GM12878 (cell line): ENCODE results near the gene GATAD2B. TPM values are rescaled to one million over a fixed set of nuclear protein-coding genes. Genes with fewer than 3 reads are reported as not detected.

Experiments used
- ATAC-seq: fragments of 200-7000 bp; cut with Tn5 transposase; 3 replicates; pipeline ENCODE4 v1.9.1; 2020; ENCODE audit warnings: mild to moderate bottlenecking, moderate library complexity
- BruUV-seq: library from RNA; stranded (reverse); fragments of 400-500 nt; replicated peaks from 2 replicates; lab custom pipeline; 2021; lab: Mats Ljungman, UMichigan
- CTCF ChIA-PET: fragments of 300-600 bp; sonication (Branson Sonifier 250); formaldehyde crosslinking; extraction: SDS; loops from one replicate; lab custom pipeline; 2021; ENCODE audit warnings: inconsistent platforms; lab: Yijun Ruan, JAX
- POLR2A ChIA-PET: fragments of 350-600 bp; formaldehyde crosslinking; extraction: SDS; loops from one replicate; lab custom pipeline; 2021; ENCODE audit warnings: inconsistent platforms; lab: Charles Lee
- RAD21 ChIA-PET: fragments of 300-600 bp; sonication (Branson Sonifier 250); formaldehyde crosslinking; loops from one replicate; lab custom pipeline; 2023; ENCODE audit warnings: antibody characterized with exemption; ENCODE audit not compliant: unreplicated experiment; lab: Charles Lee
- SMC1A ChIA-PET: fragments of 300-600 bp; sonication (Branson Sonifier 250); formaldehyde crosslinking; loops from one replicate; lab custom pipeline; 2023; ENCODE audit not compliant: unreplicated experiment, uncharacterized antibody; lab: Charles Lee
- DNase-seq: peaks from one replicate; pipeline ENCODE4 v3.0.0-alpha.2; 2011; ENCODE audit warnings: low read depth, low spot score
- FAIRE-seq: peaks from 3 replicates; lab custom pipeline; 2011; peaks lifted over from hg19 to GRCh38; lab: Jason Lieb, UNC
- H2AFZ ChIP-seq: 2 replicates; pipeline ENCODE4 v1.6.0; 2011; ENCODE audit warnings: low read depth, low read length, control low read depth; ENCODE audit not compliant: control insufficient read depth
- H3K27ac ChIP-seq: 2 replicates; pipeline ENCODE4 v1.5.1; 2011; ENCODE audit warnings: control low read depth; ENCODE audit not compliant: control insufficient read depth, insufficient read depth
- H3K27me3 ChIP-seq, 2 experiments: replicated peaks in 1 of 2; 2 replicates each; pipeline versions ENCODE4 v1.6.0 to v1.6.1; 2011; ENCODE audit warnings: low read length in 1 of 2; ENCODE audit not compliant: control insufficient read depth in 2 of 2, insufficient read depth in 2 of 2
- H3K36me3 ChIP-seq, 2 experiments: 2 replicates each; pipeline ENCODE4 v1.5.1; 2011; ENCODE audit warnings: low read length in 1 of 2; ENCODE audit not compliant: control insufficient read depth in 2 of 2, insufficient read depth in 2 of 2
- H3K4me1 ChIP-seq: 2 replicates; pipeline ENCODE4 v1.6.1; 2011; ENCODE audit warnings: mild to moderate bottlenecking, low read length, moderate library complexity, mixed read lengths; ENCODE audit not compliant: control insufficient read depth, insufficient read depth
- H3K4me2 ChIP-seq: 2 replicates; pipeline ENCODE4 v1.6.0; 2011; ENCODE audit warnings: control low read depth; ENCODE audit not compliant: control insufficient read depth, insufficient read depth
- H3K4me3 ChIP-seq: fragments of 200-600 bp; sonication (generic); 2 replicates; pipeline ENCODE4 v1.5.1; 2016
- H3K79me2 ChIP-seq: 2 replicates; pipeline ENCODE4 v1.6.0; 2011; ENCODE audit warnings: low read length; ENCODE audit not compliant: control insufficient read depth, insufficient read depth
- H3K9ac ChIP-seq: 2 replicates; pipeline ENCODE4 v1.8.0; 2011; ENCODE audit warnings: low read length, control low read depth, mixed read lengths; ENCODE audit not compliant: control insufficient read depth, insufficient read depth
- H3K9me3 ChIP-seq: replicated peaks from 3 replicates; pipeline ENCODE4 v1.5.1; 2011; ENCODE audit warnings: mild to moderate bottlenecking, low read length; ENCODE audit not compliant: control insufficient read depth, insufficient read depth
- H4K20me1 ChIP-seq: 2 replicates; pipeline ENCODE4 v1.6.0; 2011; ENCODE audit not compliant: control insufficient read depth, insufficient read depth
- CBX5 ChIP-seq: sonication (generic); IDR thresholded peaks from 2 replicates; pipeline ENCODE4 v1.6.1; 2016; ENCODE audit warnings: low read depth, moderate library complexity, mild to moderate bottlenecking, inconsistent platforms
- GABPA ChIP-seq: IDR thresholded peaks from 2 replicates; pipeline ENCODE4 v1.6.1; 2014; ENCODE audit warnings: antibody characterized with exemption, low read depth, mild to moderate bottlenecking, inconsistent platforms
- RBBP5 ChIP-seq: fragments of 200-600 bp; sonication (generic); conservative IDR thresholded peaks from 2 replicates; pipeline ENCODE4 v1.6.1; 2016
- YY1 ChIP-seq: IDR thresholded peaks from 2 replicates; pipeline ENCODE4 v1.6.1; 2011; ENCODE audit warnings: low read depth, mild to moderate bottlenecking, low read length
- ZNF24 ChIP-seq: fragments of 450-650 bp; IDR thresholded peaks from 2 replicates; pipeline ENCODE4 v1.6.1; 2017; ENCODE audit warnings: antibody characterized with exemption, mild to moderate bottlenecking
- WGBS: methylation state at CpG from one replicate; pipeline ENCODE4 v1.1.6; 2016; ENCODE audit warnings: low lambda C conversion rate; ENCODE audit not compliant: insufficient replicate concordance, insufficient coverage; ENCODE audit errors: missing lambda C conversion rate; 5-methylcytosine and 5-hydroxymethylcytosine counted together
- in situ Hi-C: fragments of 300-500 bp; cut with MboI; formaldehyde crosslinking; loops from 9 replicates; pipeline ENCODE4 v1.14.3; 2018; ENCODE audit warnings: mixed read lengths
- intact Hi-C: fragments of 100-400 bp; cut with micrococcal nuclease; formaldehyde crosslinking; loops from one replicate; pipeline ENCODE4 v1.14.2; 2022; ENCODE audit not compliant: unreplicated experiment
- polyA plus RNA-seq, 11 experiments: library from polyadenylated mRNA; depleted of rRNA in 4 of 11; unstranded in 6 of 11; stranded (reverse) in 5 of 11; fragments of >200 nt; fragmentation: Nextera tagmentation in 4 of 11; fragmentation: Illumina TruSeq in 1 of 11; extraction: Ambion mirVana in 4 of 11; extraction: Trizol in 1 of 11; gene quantifications; 1 replicate in 1 of 11; 2 replicates in 10 of 11; pipeline versions ENCODE4 v1.2.1 to v1.2.3, GENCODE V29; 2011 to 2016; ENCODE audit warnings: inconsistent platforms in 2 of 11, missing spikeins in 2 of 11, low read depth in 1 of 11
- total RNA-seq, 4 experiments: library from RNA; depleted of rRNA in 3 of 4; stranded (reverse); fragments of >200 nt in 3 of 4; fragmentation: Illumina TruSeq in 1 of 4; extraction: Trizol in 1 of 4; gene quantifications; 2 replicates each; pipeline versions ENCODE4 v1.2.1 to v1.2.3, GENCODE V29; 2013 to 2021
- TF ChIP-seq, protein P1 (sequence below): fragments of 450-650 bp; IDR thresholded peaks from 2 replicates; pipeline ENCODE4 v1.6.1; 2018; ENCODE audit warnings: borderline replicate concordance, mild to moderate bottlenecking; ENCODE audit not compliant: partially characterized antibody
- TF ChIP-seq, protein P2 (sequence below): fragments of 450-650 bp; formaldehyde crosslinking; IDR thresholded peaks from 2 replicates; pipeline ENCODE4 v1.4.0; 2022; ENCODE audit warnings: mild to moderate bottlenecking, moderate library complexity

Gene GATAD2B
- total and polyA plus RNA-seq, 10 of the 15 experiments (the other 5 are each of a cell fraction or from before 2014, with no cell fraction given): 2.4 to 63.1 (median 8.7) TPM

DNA sequence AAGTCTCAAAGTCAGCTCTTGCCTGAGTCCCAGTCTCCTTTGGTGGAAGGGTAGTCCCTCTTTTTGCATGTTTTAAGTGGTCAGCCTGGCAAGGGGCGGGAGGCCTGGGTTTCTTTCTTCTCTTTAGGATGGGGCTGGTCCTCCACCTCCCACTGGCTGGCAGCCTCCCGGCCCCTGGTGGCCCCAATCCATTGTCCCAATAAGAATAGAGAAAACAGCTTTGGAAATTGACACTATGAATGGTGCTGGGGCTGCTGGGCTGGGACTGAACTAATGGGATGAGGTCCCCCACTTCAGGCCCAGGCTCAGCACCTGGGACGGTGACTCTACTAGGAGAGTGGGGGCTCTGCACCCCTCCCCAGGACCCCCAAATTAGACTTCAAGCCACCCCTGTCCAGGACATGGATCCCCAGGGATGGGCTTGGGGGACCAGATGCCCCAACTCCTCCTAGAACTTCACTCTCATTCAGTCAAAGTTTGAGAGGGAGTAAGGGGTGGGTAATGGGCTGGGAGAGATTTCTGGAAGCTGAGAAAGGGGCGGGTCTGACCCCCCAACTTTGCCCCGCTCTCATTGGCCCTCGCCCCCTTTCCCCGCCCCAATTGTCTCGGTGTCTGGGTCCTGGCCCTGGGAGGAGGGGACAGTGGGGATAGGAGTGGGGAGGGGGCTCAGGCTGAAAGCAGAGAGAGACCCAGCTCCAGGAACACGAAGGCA lies 129.4 kb downstream of the GATAD2B start:
- intact Hi-C loops: no loop called here
- RAD21 ChIA-PET: interaction anchor here (1.7 kb wide), 1 partner anchor 193 kb away, joined by 5 read pairs; the partner anchor contains the start of gene RAB13
- Histone ChIP-seq H3K9me3 (no peaks in the 10 kb centered on the region), H3K79me2 (no peaks in the 10 kb centered on the region), H3K4me1 (peaks cover 30% of the 10 kb centered on the region), H3K4me3 (no peak overlapping the region), H3K4me2 (no peak overlapping the region), H3K36me3 (no peaks in the 10 kb centered on the region), H3K9ac (no peak overlapping the region), H4K20me1 (no peaks in the 10 kb centered on the region), H2AFZ (no peak overlapping the region), H3K27me3 (no peaks in the 10 kb centered on the region), H3K27ac (no peak overlapping the region)
- in situ Hi-C loops: loop anchor here (10.0 kb wide), 1 partner anchor 191 kb away; the partner anchor contains the start of gene RAB13
- WGBS: 65% methylated on average over 9 of the region's 9 CpGs
- DNase-seq: no peak
- no TSS peak for BruUV-seq
- POLR2A ChIA-PET: interaction anchor here (1.2 kb wide), 2 partner anchors 12 to 198 kb away, joined by 4 to 6 read pairs; partner anchors contain the start of gene RPS27
- ATAC-seq: no peak
- FAIRE-seq: no peak
- TF ChIP-seq RBBP5 (no peak), YY1 (no peak), CBX5 (no peak), ZNF24 (no peak), GABPA (no peak)
- TF ChIP-seq, protein P1, sequence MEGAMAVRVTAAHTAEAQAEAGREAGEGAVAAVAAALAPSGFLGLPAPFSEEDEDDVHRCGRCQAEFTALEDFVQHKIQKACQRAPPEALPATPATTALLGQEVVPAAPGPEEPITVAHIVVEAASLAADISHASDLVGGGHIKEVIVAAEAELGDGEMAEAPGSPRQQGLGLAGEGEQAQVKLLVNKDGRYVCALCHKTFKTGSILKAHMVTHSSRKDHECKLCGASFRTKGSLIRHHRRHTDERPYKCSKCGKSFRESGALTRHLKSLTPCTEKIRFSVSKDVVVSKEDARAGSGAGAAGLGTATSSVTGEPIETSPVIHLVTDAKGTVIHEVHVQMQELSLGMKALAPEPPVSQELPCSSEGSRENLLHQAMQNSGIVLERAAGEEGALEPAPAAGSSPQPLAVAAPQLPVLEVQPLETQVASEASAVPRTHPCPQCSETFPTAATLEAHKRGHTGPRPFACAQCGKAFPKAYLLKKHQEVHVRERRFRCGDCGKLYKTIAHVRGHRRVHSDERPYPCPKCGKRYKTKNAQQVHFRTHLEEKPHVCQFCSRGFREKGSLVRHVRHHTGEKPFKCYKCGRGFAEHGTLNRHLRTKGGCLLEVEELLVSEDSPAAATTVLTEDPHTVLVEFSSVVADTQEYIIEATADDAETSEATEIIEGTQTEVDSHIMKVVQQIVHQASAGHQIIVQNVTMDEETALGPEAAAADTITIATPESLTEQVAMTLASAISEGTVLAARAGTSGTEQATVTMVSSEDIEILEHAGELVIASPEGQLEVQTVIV: no peak
- TF ChIP-seq, protein P2, sequence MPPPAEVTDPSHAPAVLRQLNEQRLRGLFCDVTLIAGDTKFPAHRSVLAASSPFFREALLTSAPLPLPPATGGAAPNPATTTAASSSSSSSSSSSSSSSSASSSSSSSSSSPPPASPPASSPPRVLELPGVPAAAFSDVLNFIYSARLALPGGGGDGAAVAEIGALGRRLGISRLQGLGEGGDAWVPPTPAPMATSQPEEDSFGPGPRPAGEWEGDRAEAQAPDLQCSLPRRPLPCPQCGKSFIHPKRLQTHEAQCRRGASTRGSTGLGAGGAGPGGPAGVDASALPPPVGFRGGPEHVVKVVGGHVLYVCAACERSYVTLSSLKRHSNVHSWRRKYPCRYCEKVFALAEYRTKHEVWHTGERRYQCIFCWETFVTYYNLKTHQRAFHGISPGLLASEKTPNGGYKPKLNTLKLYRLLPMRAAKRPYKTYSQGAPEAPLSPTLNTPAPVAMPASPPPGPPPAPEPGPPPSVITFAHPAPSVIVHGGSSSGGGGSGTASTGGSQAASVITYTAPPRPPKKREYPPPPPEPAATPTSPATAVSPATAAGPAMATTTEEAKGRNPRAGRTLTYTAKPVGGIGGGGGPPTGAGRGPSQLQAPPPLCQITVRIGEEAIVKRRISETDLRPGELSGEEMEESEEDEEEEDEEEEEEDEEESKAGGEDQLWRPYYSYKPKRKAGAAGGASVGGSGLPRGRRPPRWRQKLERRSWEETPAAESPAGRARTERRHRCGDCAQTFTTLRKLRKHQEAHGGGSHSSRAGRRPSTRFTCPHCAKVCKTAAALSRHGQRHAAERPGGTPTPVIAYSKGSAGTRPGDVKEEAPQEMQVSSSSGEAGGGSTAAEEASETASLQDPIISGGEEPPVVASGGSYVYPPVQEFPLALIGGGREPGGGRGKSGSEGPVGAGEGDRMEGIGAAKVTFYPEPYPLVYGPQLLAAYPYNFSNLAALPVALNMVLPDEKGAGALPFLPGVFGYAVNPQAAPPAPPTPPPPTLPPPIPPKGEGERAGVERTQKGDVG: no peak
- CTCF ChIA-PET: interaction anchor here (0.5 to 4.0 kb wide), 3 partner anchors 126 to 193 kb away, joined by 3 to 20 read pairs (median 4); partner anchors contain the start of gene RAB13
- SMC1A ChIA-PET: interaction anchor here (0.8 to 3.5 kb wide), 9 partner anchors 9 to 194 kb away, joined by 3 to 21 read pairs (median 3); partner anchors contain the start of gene RAB13
